OCI-M1 (cell line): Measurements from ENCODE around the gene PSMG4.

Experiments used
- DNase-seq: peaks from one replicate; lab custom pipeline; 2025; lab: John Stamatoyannopoulos, UW

The PSMG4 gene

DNA sequence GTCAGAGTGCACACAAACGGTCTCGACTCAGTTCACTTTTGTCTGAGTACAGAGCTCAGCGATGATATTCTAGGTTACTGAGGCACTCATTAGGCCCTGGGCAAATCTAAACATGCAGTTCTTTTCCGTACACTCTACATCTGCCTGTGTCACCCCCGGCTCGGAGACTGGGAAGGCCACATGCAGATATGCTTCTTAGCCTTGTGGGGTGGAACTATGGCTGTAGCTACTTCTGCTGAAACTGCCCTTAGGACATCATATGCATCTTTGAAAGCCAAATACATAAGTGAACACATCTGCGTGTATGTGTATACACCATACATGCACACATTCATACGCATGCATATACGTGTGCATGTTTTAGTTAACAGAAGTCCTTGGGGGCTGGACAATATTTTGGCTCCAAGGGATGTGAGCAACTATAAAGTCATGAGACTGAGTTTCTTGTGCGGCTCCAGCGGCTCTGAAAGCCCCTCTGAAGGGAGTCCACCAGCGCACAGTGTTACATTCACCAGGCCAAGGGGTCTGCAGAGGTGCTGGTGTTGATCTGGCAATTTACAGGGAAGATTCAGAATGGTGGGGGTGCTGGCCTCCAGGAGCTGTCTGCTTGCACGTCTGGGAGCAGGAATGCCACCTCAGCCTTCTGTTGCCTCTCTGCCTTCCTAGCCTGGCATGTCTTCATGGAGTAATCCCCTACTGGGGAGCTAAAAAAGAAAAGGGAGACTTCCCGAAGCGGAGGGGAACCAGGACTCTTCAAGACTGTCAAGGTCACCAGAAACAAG, 31.6 kb downstream of the PSMG4 start:
- DNase-seq = no peak

GRCh38 chr6:3290931-3291211, 32.1 kb downstream of the PSMG4 start:
- DNase-seq = no peak

GRCh38 chr6:3291346-3291745, 32.6 kb downstream of the PSMG4 start:
- DNase-seq = no peak

- DNase-seq = peak; percentile 88
Observed at GRCh38 chr6:3291987-3292386, 33.2 kb downstream of the PSMG4 start.

DNA sequence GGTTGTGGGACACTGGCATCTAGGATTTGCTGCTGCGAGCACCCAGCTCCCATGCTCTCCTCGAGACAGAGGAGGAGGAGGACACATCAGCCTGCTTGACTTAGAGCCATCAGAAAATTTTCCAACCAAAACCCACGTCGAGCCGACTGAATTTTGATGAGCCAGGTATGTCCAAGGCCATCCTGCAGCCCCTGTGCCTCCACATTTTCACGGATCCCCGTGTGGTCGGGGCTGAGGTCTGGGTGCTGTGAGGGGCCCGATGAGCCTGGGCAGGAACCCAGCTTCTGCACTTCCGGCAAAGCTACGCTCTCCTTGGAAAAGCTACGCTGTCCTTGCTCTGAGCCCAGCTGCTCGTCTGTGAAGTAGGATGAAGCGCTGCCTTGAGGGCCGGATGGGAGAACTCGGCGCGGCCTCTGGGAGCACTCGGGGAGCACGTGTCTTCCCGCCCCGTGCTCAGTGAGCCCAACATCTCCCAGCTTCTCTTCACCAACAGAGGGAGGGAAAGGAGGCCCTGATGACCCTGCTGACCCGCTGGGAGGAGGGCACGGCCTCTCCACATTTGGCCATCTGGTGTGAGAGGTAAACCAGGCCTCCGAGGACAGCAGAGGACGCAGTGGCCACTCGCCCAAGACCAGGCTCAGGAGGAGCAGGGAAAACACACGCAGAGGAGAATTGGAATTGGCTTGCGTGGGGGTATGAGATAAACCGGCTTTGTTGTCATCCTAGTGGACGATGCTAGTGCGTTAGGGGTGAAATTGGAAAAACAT, 33.9 kb downstream of the PSMG4 start:
- DNase-seq = no peak

DNA sequence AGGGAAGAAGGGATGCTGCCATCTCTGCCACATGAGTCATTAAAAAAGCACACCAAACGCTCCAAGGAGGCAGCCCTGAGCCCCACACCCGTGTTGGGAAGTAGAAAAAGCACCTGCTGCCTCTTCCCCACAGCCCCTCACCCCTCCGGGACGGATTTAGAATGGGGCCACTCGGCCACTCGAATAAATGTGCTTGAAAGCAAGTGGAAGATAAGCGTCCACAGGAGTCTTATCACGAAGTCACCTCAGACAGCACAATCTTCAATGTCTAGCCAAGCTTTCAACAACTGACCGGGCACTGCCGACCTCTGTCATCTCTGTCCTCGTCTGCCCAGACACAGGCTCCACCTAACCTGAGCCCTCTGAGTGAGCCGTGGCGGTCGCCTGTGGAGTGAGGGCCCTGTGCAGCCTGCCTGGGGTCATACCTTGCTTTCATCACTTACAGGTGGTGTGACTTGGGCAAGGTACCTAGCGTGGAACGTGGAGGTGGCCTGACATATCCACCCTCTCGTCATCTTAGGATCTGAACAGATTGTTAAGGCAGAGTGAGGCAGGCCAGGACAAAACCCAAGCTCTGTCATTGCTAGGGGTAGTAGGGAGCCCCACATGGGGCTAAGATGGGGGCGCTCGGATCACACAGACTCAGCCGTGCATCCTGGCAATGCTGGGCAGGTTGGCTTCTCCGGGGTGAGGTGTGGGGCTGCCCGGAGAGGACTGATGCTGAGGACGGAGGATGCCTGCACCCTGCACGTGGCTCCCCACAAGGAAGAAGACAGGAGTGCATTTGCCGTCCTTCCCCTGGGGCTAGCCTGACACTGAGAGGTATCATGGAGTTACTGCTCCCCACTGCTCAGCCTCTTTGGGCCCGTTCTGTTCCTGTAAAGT, 34.8 kb downstream of the PSMG4 start:
- peak; percentile 52 for DNase-seq

- no peak for DNase-seq
Observed at GRCh38 chr6:3294396-3294795, 35.6 kb downstream of the PSMG4 start.

- DNase-seq = no peak
Observed at GRCh38 chr6:3294921-3295871, 36.4 kb downstream of the PSMG4 start.

GRCh38 chr6:3296078-3296477, 37.3 kb downstream of the PSMG4 start:
- DNase-seq = no peak

GRCh38 chr6:3296537-3296936, 37.8 kb downstream of the PSMG4 start:
- DNase-seq = no peak

DNA sequence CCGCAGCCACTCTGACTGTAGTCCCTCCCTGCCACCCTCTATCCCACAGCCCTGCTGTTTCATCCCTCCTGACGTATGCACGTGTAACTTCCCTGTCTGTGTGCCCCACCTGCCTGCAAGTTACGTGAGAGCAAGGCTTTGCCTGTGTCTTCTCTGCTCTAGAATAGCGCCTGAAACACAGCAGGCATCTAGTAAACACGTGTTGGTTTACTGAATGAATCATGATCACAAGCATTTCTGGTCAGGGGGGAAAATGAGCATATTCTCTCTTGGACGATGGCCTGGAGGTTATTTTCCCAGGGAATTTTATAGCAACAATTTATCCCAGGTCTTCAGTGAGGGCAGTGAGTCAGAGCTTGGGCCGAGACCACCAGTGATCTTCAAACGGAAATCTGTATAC, 38.3 kb downstream of the PSMG4 start:
- DNase-seq = no peak

DNA sequence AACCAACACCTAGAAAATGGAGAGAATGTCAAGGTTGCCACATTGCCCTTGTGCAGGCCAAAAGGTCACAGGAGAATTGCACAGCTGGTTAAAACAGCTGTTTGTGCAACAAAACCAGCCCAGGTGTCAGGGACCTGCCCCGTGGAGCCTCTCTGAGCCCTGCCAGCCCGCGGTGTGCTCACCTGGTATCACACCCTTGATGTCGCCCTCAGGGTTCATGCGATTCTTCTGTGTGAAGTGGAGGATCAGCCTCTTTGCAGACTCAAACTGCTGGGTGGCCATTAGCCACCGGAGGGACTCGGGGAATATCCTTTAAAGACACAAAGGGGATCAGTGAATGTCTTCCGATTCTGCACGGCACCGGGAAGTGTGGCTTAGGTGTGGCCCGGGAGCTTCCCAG, 39.2 kb downstream of the PSMG4 start:
- DNase-seq = no peak

DNA sequence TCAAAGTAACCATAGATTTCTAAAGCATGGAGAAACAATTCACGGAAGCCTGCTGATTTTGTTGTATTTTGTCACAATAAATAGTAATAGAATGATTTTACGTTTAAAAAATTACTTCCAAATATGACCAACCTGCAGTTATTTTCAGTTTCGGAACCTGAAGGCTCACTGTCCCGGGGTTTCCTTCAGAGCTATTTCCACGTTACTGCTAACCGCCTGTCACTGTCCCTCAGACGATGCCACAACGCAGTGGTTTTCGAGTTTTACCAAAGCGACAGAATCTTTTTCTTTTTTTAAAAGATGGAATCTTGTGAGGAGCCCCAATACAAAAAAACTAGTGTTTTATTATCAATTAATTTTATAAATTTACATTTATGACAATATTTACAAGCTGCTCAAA, 40.5 kb downstream of the PSMG4 start:
- no peak for DNase-seq

DNA sequence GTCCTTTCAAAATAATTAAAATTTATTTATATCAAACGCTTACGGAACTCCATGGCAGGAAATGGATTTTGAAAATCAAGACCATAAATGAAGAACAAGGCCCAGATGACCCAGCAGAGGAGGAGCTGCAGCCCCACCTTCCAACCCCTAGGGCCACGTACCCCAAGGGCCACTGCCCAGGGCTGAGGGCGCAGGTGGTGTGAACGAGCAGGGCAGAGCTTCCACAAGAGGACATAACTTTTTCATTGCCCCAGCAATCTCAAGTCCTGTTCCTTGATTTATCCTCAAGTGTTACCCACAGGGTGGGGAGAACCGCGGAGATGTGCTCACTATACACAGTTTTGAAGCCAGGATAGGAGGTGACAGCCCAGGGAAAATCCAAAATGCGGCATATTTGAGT, 42.8 kb downstream of the PSMG4 start:
- no peak for DNase-seq

DNA sequence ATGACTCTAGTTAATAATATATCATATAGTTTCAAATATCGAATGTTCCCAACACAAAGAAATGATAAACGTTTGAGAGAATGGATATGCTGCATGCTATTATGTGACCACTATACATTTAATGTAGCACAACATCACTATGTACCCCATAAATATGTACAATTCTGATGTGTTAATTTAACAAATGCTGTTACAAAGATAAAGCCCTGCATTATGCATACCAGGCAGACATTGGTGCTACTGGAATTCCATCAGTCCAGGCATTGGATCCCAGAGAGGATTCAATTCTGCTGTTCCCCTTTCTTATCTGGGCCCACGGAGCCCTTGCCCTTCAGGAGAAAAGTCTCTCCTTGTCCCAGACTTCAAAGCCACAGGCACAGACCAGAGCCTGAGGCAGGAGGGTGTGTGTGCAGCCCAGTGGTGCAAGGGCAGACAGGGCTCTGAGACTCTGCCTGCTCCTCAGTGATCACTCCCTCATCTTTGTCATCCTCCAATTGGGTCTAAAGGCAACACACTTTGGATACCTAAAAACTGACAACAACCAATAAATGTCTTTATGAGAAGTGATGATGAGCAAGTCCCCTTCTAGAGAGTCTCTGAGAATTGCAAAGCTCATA, 45.2 kb downstream of the PSMG4 start:
- DNase-seq = no peak

DNA sequence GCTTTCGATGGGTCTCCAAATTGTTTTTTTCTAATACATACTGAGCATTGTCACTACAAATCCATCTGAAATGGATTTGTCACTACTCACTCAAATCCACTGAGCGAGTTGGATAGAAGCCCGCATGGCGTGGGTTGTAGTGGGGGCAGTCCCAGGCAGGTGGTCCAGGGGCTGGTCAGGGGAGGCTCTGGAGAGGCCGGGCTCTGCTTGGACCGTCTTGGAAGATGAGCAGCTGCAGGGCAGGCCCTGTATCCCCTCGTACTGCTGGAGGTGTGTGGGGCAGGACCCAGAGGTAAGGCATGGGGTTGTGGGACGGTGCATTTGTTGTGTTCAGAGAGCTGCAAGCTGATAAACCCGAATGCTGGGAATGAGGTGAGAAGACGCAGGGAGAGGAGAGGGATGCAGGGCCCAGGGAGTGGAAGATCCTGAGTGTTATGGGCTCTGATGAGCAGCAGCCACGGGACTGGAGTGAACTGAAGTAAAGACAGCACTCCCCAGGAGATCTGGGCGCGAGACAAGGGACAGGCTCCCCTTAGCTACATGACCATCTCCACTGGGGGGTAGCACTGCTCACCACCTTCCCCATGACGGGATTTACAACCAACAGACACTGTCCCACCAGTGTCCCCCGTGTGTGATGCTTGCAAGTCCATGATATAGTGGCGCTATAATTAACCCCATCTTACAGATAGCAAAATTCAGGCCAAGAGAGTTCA, 45.9 kb downstream of the PSMG4 start:
- no peak for DNase-seq

GRCh38 chr6:3305216-3305565, 46.4 kb downstream of the PSMG4 start:
- DNase-seq = no peak

GRCh38 chr6:3305831-3306230, 47.1 kb downstream of the PSMG4 start:
- no peak for DNase-seq

- DNase-seq = no peak
Observed at GRCh38 chr6:3306848-3307247, 48.1 kb downstream of the PSMG4 start.

GRCh38 chr6:3307436-3307835, 48.7 kb downstream of the PSMG4 start:
- DNase-seq = no peak

- DNase-seq = no peak
Observed at GRCh38 chr6:3308106-3308505, 49.4 kb downstream of the PSMG4 start.
